Stimulated activated CD8-positive, alpha-beta memory T cell treated with anti-CD3 and anti-CD28 coated beads, Interleukin-7, amount 100 ng/mL, for 1 hour (primary cell): ENCODE measurements around the gene NELL1.

Experiments used
- DNase-seq, 2 donors: peaks; one replicate each; pipeline ENCODE4 v3.0.0-alpha.2; 2020; ENCODE audit warnings: low read depth in 2 of 2

NELL1 gene

GRCh38 chr11:20963596-20963995 lies 294.2 kb downstream of the NELL1 start:
- DNase-seq = no peak

GRCh38 chr11:20964985-20965384 lies 295.6 kb downstream of the NELL1 start:
- DNase-seq = no peak

GRCh38 chr11:20966489-20966888 lies 297.1 kb downstream of the NELL1 start:
- no peak for DNase-seq

- DNase-seq = no peak
Measured at GRCh38 chr11:20973940-20974559, 304.7 kb downstream of the NELL1 start.

GRCh38 chr11:20980736-20981135 lies 311.4 kb downstream of the NELL1 start:
- no peak for DNase-seq

GRCh38 chr11:20990447-20990846 lies 321.1 kb downstream of the NELL1 start:
- DNase-seq = no peak

GRCh38 chr11:20991471-20991870 lies 322.1 kb downstream of the NELL1 start:
- DNase-seq = no peak

GRCh38 chr11:21007297-21007696 lies 337.9 kb downstream of the NELL1 start:
- DNase-seq = no peak

GRCh38 chr11:21018248-21018647 lies 348.9 kb downstream of the NELL1 start:
- no peak for DNase-seq

GRCh38 chr11:21026685-21027084 lies 357.3 kb downstream of the NELL1 start:
- DNase-seq = no peak

GRCh38 chr11:21037850-21038249 lies 368.5 kb downstream of the NELL1 start:
- DNase-seq = no peak

- DNase-seq = no peak
Measured at GRCh38 chr11:21038801-21039200, 369.4 kb downstream of the NELL1 start.

GRCh38 chr11:21040630-21041029 lies 371.2 kb downstream of the NELL1 start:
- no peak for DNase-seq

- DNase-seq = no peak
Measured at GRCh38 chr11:21048626-21049025, 379.2 kb downstream of the NELL1 start.

GRCh38 chr11:21053466-21053865 lies 384.1 kb downstream of the NELL1 start:
- no peak for DNase-seq

- DNase-seq = no peak
Measured at GRCh38 chr11:21056644-21057043, 387.3 kb downstream of the NELL1 start.

GRCh38 chr11:21059879-21060278 lies 390.5 kb downstream of the NELL1 start:
- DNase-seq = no peak

- no peak for DNase-seq
Measured at GRCh38 chr11:21066030-21066429, 396.6 kb downstream of the NELL1 start.

- DNase-seq = no peak
Measured at GRCh38 chr11:21068886-21069285, 399.5 kb downstream of the NELL1 start.

GRCh38 chr11:21069909-21070308 lies 400.5 kb downstream of the NELL1 start:
- no peak for DNase-seq

GRCh38 chr11:21072558-21072957 lies 403.2 kb downstream of the NELL1 start:
- no peak for DNase-seq

GRCh38 chr11:21082853-21083252 lies 413.5 kb downstream of the NELL1 start:
- DNase-seq = no peak

GRCh38 chr11:21088930-21089329 lies 419.5 kb downstream of the NELL1 start:
- no peak for DNase-seq

- DNase-seq = no peak
Measured at GRCh38 chr11:21104641-21105040, 435.3 kb downstream of the NELL1 start.
